HG03039 (cell line): ENCODE results near the gene RIT2.

Source experiments
- ATAC-seq: cut with Tn5 transposase; IDR thresholded peaks from one replicate; pipeline ENCODE4 v1.9.1; 2021; ENCODE audit warnings: mild to moderate bottlenecking, moderate library complexity; ENCODE audit not compliant: unreplicated experiment

The RIT2 gene

DNA sequence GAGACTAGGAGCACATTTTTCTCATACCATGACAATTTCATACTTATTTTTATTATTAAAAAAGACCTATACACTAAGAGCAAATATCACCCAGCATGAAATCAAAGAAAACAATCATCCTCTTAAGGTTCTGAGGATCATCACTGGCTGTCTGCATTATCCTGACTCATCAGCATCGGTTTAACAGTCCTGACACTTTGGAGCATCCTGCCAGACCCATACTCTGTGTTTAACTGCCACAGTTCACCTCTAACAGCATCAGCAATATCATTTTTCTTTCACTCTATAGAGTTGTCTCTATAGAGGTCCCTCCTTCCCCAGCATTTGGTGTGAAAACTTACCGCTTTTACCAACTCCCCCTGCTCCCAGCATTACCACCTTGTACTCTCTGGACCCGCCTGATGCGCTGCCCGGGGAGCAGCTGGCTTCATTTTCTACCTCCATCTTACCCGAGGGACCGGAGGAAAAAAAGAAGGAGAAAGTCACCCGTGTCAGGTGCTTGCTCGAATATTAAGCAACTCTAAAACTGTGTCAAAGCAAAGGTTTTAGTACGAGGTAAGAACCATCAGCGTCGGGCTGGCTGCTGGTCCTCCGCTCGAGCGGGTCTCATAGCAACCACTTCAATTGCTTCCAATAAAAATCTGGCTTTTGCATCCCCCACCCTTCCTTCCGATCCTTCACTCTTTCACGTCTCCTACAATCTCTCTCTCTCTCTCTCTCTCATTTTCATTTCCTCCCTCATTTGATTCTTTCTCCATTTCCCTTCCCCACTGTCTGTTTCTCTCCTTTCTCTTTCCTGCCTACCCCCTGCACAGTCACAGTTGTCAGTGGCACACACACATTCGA is at the start of gene RIT2:
TSS of gene RIT2 (minus strand) at position 610 of the 846 bp plus-strand sequence.
- no peak for ATAC-seq

DNA sequence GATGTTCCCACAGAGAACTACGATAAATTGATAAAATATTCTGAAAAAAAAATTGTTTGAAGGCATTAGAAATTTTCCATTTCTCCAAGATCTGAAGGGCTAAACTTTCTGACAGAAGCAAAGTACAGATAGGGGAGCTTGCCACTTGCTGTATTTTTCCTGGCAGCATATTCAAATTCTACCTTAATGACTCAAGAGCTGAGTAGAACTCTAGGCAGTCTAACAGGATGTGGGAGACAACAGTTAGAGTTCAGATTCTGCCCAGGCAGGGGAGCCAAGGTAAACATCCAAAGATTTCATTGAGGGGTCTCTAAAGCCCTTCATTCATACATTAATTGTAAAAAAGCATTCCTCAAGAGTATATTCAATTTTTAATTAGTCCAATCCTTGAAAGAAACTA is 46.0 kb upstream of the RIT2 start:
- no peak for ATAC-seq

DNA sequence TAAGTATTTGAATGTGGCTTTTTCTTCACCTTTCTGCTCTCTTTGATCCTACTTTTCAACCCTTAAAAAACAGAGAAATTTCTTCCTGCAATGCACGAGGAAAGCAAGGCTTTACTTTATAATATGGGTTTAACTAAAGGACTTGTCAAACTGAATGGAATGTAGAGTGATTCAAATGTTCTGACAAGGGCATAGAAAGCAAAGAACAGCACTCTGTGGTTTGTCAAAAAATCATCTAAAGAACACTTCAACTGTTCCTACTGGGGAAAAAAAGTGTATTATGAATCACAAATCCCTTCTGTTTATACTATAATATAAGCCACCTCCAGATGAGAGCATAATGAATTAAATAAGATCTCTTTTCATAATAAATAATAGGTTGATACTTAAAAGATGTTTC is 45.0 kb upstream of the RIT2 start:
- no peak for ATAC-seq

DNA sequence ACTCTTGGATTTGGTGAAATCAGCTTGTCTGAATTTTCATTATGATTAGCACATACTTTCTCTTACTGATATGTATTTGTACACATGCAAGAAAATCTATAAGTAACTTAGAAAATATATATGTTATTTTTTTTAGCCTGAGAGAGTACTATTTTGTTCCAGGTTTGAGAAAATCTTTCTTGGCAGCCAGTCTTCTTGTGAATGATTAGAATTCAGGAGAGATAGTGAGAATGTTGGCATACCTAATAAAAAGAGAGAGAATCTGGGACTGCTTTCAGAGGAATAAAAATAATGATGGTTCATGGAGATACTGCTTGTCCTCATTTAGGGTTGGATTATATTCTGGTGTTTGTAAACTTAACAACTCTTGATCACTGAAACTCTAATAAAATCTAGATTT is 44.4 kb upstream of the RIT2 start:
- no peak for ATAC-seq

DNA sequence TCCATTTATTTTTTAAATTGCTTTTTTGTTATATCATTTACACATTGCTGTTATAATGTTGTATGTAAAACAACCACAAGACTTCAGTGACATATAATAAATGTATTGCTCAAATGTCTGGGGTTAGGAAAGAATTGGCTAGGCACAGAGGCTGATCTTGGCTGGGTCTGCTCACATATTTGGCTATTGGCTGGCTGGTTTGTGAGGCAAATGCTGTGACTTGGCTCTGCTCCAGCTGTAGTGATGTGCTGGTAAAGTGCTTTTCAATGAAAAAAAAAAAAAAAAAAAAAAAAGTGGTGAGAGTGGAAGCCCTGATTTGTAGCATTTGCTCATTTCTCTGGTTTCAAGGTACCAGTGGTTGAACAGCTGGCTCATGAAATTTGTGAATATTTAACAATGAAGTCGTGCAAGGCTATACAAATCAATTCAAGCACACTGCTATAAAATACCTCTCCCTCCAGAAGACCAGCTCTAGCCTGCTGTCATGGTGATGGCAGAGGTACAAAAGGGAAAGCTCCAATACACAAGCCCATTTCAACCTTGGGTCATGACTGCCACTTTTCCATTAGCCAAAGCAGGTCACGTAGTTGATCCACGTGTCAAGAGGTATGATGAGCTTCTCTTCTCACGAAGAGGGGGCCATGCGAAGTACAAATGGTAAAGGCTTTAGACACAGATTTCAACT is 43.7 kb upstream of the RIT2 start:
- no peak for ATAC-seq

DNA sequence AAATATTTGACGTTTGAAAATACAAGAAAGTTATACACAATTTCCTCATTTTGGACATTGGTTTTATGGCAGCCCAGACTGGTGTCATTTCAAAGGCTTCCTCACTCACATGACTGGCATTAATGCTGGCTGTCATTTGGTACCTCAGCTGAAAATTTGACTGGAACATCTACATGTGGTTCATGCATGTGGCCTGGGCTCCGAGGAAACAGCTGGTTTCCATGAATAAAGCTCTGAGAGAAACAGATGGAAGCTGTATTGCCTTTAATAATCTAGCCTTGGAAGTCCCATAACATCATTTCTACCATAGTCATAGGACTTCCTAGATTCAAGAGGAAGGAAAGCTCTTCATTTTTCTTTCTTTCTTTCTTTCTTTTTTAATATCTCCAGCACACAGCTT is 42.9 kb upstream of the RIT2 start:
- no peak for ATAC-seq

GRCh38 chr18:43155842-43156241 is 40.4 kb upstream of the RIT2 start:
- no peak for ATAC-seq

DNA sequence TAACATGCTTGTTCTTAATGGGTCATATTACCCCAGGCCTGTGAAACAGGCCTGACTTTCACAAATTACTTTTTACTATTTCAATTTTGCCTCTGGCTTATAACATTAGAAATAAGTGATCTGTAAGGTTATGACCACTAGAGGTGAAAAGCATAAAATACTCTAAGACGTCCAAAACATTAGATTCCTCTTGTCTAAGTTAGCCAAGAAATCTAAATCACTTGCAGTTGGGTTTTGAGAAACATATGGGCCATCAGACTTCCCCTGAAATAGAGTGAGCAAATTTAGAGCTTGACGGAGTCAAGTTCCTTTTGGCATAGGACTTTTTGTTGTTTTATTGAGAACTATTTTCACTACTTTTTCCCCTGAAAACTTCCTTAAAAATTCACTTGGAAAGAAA is 32.7 kb upstream of the RIT2 start:
- no peak for ATAC-seq

DNA sequence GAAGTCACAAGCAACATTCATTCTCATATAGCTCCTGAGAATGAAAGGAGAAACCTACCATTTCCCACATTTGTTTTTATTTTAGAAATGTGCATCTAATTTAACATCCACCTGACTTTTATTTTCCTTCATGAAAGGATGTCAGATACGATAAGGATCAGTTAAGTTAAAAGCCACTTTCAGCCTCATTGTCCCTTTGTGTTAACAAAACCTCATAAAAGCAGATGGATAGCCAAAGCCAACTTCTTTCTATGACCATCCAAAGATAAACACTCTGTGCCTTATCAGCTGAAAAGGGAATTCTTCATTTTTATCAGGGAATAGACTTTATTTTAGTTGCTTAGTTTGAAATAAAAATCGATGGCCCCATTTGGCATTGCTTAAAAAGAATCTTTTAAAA is 25.7 kb upstream of the RIT2 start:
- no peak for ATAC-seq

DNA sequence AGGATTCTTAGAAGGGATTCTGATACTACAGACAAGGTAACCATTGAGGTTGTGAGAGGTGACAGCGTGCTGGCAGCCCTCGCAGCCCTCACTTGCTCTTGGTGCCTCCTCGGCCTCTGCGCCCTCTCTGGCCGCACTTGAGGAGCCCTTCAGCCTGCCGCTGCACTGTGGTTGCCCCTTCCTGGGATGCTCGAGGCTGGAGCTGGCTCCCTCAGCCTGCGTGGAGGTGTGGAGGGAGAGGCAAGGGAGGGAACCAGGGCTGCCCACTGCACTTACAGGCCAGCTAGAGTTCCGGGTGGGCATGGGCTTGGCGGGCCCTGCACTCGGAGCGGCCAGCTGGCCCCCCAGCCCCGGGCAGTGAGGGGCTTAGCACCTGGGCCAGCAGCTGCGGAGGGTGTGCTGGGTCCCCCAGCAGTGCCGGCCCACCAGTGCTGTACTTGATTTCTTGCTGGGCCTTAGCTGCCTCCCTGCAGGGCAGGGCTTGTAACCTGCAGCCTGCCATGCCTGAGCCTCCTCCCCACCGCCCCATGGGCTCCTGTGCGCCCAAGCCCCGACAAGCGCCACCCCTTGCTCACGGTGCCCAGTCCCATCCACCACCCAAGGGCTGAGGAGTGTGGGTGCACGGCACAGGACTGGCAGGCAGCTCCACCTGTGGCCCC is 23.9 kb upstream of the RIT2 start:
- no peak for ATAC-seq

DNA sequence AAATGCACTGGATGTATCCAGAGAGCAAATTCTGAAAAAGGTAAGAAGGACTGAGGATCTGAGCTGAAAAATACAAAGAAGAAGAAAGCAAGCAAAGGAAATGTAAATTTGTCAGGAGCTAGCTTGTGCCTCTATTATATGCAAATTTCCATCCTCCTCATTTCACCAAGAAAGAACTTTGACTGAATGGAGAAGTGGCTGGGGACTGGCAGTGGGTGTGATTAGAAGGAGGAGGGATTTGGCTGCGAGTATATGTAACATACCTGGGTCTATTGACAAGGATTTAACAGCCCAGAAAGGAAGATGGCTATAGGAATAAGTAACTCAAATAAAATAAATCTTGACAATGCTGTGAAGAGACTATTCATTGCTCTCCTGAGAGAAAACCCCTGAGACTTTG is 19.4 kb upstream of the RIT2 start:
- no peak for ATAC-seq

GRCh38 chr18:43130716-43131260 is 15.3 kb upstream of the RIT2 start:
- no peak for ATAC-seq

DNA sequence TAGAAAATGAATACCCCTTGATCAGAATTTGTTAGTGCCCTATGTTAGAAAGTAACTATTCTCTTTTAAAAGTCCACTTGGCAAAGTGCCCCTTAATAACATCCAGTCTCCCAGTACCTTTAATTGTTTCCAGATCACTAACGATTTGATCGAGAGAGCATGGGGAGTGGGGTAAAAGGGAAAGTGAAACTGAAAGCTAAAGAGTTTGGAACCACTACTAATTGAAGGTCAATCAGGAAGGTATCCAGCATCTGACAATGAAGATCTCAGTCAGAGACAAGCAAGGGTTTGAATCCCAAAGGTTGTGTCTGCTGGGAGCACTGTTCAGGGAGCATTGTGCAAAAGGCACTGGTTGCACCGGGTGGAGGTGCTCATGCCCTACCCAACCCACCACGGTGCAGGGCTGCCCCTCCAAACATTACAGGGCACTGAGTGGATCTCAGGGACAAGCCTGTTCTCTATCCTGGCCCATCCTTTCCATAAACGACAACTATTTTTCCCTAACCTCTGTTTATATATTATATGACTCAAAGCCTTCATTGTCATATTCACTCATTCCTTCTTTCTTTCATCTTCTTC is 14.6 kb upstream of the RIT2 start:
- ATAC-seq = no peak

DNA sequence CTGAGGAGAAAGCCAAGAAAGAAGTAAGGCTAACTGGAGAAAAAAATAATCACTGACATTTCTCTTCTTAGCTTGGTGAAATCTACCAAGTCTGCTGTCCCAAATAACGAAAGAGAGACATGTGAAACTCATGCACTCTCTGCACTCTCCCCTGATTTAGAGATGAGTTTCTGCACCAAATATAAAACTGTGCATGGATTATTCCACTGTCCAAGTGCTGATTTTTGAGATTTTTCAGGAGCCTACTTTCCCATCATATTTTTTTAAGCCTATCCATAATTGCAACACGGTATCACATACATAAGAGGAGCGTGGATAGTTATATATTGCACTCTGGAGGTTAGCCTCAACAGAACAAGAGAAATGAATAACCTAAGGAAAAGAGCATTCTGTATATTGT is 10.0 kb upstream of the RIT2 start:
- ATAC-seq = no peak

GRCh38 chr18:43122955-43123354 is 7.5 kb upstream of the RIT2 start:
- no peak for ATAC-seq

- ATAC-seq = no peak
These were observed 1.3 kb upstream of the RIT2 start for GRCh38 chr18:43116699-43117294.

GRCh38 chr18:43113220-43113895 is 2.1 kb downstream of the RIT2 start:
- no peak for ATAC-seq

DNA sequence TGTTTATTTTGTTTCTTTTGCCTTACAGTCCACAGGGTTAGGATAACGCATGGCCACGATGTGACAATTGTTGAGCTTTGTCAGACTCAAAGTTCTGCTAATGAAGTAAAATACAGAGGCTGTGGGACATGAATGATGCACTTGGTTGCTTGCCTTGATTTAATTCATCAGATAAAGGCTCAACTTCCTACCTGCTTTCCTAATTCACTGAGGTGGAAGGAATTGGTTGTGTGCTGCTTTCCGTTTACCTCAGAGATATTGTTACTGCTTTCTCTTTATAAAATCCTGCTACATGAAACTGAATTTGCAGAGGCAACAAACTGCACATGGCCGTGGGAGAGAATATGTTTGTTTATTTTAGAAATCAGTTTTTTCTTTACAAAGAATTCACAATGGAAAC is 6.6 kb downstream of the RIT2 start:
- ATAC-seq = no peak

GRCh38 chr18:43108469-43108868 is 7.0 kb downstream of the RIT2 start:
- no peak for ATAC-seq

GRCh38 chr18:43093646-43094045 is 21.8 kb downstream of the RIT2 start:
- ATAC-seq = no peak
